ENCODE measurements around the gene KHDRBS1. TPM values are rescaled to one million over a fixed set of nuclear protein-coding genes. Genes with fewer than 3 reads are reported as not detected.

Gene KHDRBS1
- polyA plus RNA-seq (2011; rRNA removed) = 76.2 and 76.6 TPM in 2 replicates
- 49.0 and 51.5 TPM in 2 replicates for polyA minus RNA-seq (2011; rRNA and poly(A)+ RNA removed)

- peak; percentile 99 for DNase-seq (ENCODE audit: low read depth, low spot score)
- no peaks in the 10 kb centered on the region for H3K27me3 ChIP-seq (ENCODE audit: control insufficient read depth, insufficient read depth, low read length)
- H3K27ac ChIP-seq (ENCODE audit: low read depth, low read length) = peak within 1 kb of the TSS; percentile 96
- peaks cover 2% of the 10 kb centered on the region; the same call in 1 of the 2 replicates for H3K9me3 ChIP-seq (ENCODE audit: control insufficient read depth, insufficient read depth, low read length)
- no peak for TF ChIP-seq CTCF (IDR thresholded peaks at IDR 0.05; ENCODE audit: low read depth, low read length)
- CTCF ChIA-PET = interaction anchor here (0.7 to 5.7 kb wide), 3 partner anchors 10 to 156 kb away, joined by 4 to 34 read pairs (median 8); no protein-coding TSS in a partner anchor
- peak within 1 kb of the TSS; percentile 99 for H3K4me3 ChIP-seq (ENCODE audit: low read depth, low read length)
- POLR2A ChIA-PET = interaction anchor here (0.5 to 1.6 kb wide), 28 partner anchors 8 to 1114 kb away, joined by 3 to 10 read pairs (median 4); partner anchors contain the start of genes COL16A1, PTP4A2 and TMEM39B
Measured at GRCh38 chr1:32013386-32014198, at the start of gene KHDRBS1. TSS of gene KHDRBS1 (plus strand) at chr1:32013868. CDS start at chr1:32013996, 128 bp downstream.

GRCh38 chr1:31970873-31971272 lies 42.8 kb upstream of the KHDRBS1 start:
- Histone ChIP-seq H3K27me3 (ENCODE audit: control insufficient read depth, insufficient read depth, low read length) (peaks cover 4% of the 10 kb centered on the region), H3K4me3 (ENCODE audit: low read depth, low read length) (no peak overlapping the region), H3K9me3 (ENCODE audit: control insufficient read depth, insufficient read depth, low read length) (no peaks in the 10 kb centered on the region), H3K27ac (ENCODE audit: low read depth, low read length) (no peak overlapping the region)
- DNase-seq (ENCODE audit: low read depth, low spot score) = no peak
- TF ChIP-seq CTCF (IDR thresholded peaks at IDR 0.05; ENCODE audit: low read depth, low read length) = no peak
- ChIA-PET CTCF (interaction anchor here (0.8 to 0.9 kb wide), 2 partner anchors 27 to 32 kb away, joined by 3 read pairs; no protein-coding TSS in a partner anchor), POLR2A (no interaction called here)

- TF ChIP-seq CTCF (IDR thresholded peaks at IDR 0.05; ENCODE audit: low read depth, low read length) = no peak
- Histone ChIP-seq H3K9me3 (ENCODE audit: control insufficient read depth, insufficient read depth, low read length) (no peaks in the 10 kb centered on the region), H3K27ac (ENCODE audit: low read depth, low read length) (no peak overlapping the region), H3K4me3 (ENCODE audit: low read depth, low read length) (no peak overlapping the region), H3K27me3 (ENCODE audit: control insufficient read depth, insufficient read depth, low read length) (no peaks in the 10 kb centered on the region)
- ChIA-PET CTCF (interaction anchor here (0.9 to 7.0 kb wide), 3 partner anchors 9 to 86 kb away, joined by 3 to 38 read pairs (median 3); no protein-coding TSS in a partner anchor), POLR2A (interaction anchor here (0.7 kb wide), 1 partner anchor 97 kb away, joined by 7 read pairs; no protein-coding TSS in a partner anchor)
- DNase-seq (ENCODE audit: low read depth, low spot score) = no peak
Measured at GRCh38 chr1:31976401-31976800, 37.3 kb upstream of the KHDRBS1 start.

- H3K4me3 ChIP-seq (ENCODE audit: low read depth, low read length) = no peak overlapping the region
- H3K27me3 ChIP-seq (ENCODE audit: control insufficient read depth, insufficient read depth, low read length) = no peaks in the 10 kb centered on the region
- peak overlapping the region; percentile 34 for H3K27ac ChIP-seq (ENCODE audit: low read depth, low read length)
- peak; percentile 20 for DNase-seq (ENCODE audit: low read depth, low spot score)
- H3K9me3 ChIP-seq (ENCODE audit: control insufficient read depth, insufficient read depth, low read length) = no peaks in the 10 kb centered on the region
- ChIA-PET POLR2A (interaction anchor here (0.6 to 1.0 kb wide), 3 partner anchors 21 to 37 kb away, joined by 3 read pairs; partner anchors contain the start of gene KHDRBS1), CTCF (interaction anchor here (0.9 to 7.0 kb wide), 7 partner anchors 8 to 85 kb away, joined by 3 to 38 read pairs (median 3); partner anchors contain the start of gene PTP4A2)
- TF ChIP-seq CTCF (IDR thresholded peaks at IDR 0.05; ENCODE audit: low read depth, low read length) = peak; percentile 46
Measured at GRCh38 chr1:31977385-31978131, 36.1 kb upstream of the KHDRBS1 start.

Data from AG04450 (cell line).